Femur (tissue), 1 donor: ENCODE results near the gene ZNF454.

ENCODE experiments used
- DNase-seq: peaks from one replicate; pipeline ENCODE4 v3.0.0-alpha.2; 2017

ZNF454 gene

DNA sequence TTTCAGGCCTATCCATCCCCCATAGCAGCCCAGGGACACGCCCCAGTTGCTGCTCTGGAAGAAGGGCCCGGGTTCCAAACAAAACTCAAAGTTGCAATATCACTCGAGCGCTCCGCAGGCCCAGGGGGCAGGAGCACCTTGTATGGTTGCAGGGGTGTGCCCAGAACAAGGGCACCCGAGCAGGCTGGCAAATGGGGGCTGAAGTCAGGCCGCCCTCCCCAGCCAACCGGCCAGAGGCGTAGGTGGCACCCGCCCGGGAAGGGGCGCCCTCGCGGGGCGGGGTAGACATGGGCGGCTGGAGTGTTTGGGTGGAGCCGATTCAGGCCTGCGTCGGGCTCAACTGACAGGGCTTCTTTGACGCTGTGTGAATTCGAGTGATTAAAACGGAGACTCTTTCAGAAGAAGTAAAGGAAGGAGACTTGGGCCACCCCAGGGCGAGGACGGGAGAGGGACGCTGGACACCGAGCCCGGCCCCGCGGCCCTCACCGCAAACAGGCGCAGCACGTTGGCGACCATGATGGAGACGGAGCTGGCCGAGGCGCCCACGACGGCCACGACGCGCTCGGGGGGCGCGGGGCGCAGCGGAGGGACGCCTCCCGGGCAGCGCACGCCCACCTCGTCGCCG lies 53.1 kb downstream of the ZNF454 start:
- no peak for DNase-seq

DNA sequence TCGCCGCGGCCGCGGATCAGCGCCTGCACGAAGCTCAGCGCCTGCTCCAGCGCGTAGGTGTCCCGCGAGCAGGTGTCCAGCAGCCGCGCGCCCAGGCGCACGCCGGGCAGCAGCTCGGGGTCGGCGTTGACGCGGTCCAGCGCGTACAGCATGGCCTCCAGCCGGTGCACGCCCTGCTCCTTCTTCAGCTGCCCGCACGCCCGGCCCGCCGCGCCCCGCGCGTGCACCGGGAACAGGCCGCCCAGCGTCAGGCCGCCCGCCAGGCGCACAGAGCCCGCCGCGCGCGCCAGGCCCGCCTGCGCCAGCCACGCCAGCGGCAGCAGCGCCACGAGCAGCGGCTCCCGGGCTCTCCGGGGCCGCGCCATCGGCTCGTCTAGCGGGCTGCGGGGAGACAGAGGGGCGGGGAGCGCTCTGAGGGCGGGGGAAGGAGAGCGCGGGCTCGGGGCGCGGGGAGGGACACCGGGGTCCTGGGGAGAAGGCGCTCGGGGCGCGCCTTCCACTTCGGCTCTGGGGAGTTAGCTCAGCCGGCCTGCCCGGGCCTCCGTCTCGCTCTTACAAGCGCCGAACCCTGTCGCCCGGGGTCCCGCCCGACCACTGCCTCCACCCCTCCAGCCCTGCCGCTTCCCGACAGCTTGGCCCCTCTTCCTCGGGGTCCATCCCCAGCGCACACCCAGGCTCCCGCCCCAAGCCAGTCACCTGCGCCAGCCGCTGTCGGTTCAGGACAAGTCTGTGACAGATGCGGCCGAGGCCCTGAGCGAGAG lies 53.8 kb downstream of the ZNF454 start, which contains the start of gene GRM6:
Gene GRM6, minus strand, starts transcription at position 741 of the 761 bp plus-strand sequence. Its CDS starts 376 bp downstream, at position 365.
- no peak for DNase-seq

- DNase-seq: no peak
Measured at GRCh38 chr5:178995341-178995690, 54.3 kb downstream of the ZNF454 start.

- DNase-seq: no peak
Measured at GRCh38 chr5:178996156-178996555, 55.2 kb downstream of the ZNF454 start.

DNA sequence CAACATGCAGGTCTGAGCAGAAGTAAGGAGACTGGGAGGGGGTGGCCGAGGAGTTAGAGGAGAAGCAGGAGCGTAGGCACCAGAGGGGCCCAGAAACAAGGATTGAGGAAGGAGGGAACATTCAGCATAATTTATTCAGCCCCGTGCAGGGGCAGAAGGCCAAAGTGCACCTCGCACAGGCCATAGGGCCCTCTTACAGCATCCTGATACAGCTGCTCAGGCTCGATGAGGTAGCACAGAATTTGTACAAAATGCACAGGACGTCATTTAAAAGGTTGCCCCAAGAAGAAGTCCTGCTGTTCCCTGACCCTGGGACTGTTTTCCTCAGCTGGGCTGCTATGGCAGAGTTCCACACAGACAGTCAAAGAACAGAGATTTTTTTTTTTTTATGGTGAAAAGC lies 56.2 kb downstream of the ZNF454 start:
- no peak for DNase-seq

- no peak for DNase-seq
Measured at GRCh38 chr5:178998441-178998840, 57.4 kb downstream of the ZNF454 start.

DNA sequence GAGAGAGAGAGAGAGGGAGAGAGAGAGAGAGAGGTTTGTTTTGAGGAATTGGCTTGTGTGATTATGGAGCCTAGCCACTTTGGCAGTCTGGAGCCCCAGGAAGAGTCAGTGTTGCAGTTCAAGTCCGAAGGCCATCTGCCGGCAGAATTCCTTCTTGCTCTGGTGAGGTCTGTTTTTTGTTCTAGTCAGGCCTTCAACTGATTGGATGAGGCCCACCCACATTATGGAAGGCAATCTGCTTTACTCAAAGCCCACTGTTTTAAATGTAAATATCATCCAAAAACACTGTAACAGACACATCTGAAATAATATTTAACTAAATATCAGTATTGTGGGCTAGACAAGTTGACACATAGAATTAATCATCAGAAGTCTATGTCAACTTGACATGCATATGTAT lies 65.6 kb downstream of the ZNF454 start:
- no peak for DNase-seq

GRCh38 chr5:179008667-179009066 lies 67.7 kb downstream of the ZNF454 start:
- DNase-seq: no peak
